Activated naive CD4-positive, alpha-beta T cell treated with Interleukin-2 at 50 U/mL for 16 hours (primary cell): ENCODE data around the gene ITGA4.

Experiments used
- DNase-seq: peaks from one replicate; pipeline ENCODE4 v3.0.0-alpha.2; 2020

The ITGA4 gene

DNA sequence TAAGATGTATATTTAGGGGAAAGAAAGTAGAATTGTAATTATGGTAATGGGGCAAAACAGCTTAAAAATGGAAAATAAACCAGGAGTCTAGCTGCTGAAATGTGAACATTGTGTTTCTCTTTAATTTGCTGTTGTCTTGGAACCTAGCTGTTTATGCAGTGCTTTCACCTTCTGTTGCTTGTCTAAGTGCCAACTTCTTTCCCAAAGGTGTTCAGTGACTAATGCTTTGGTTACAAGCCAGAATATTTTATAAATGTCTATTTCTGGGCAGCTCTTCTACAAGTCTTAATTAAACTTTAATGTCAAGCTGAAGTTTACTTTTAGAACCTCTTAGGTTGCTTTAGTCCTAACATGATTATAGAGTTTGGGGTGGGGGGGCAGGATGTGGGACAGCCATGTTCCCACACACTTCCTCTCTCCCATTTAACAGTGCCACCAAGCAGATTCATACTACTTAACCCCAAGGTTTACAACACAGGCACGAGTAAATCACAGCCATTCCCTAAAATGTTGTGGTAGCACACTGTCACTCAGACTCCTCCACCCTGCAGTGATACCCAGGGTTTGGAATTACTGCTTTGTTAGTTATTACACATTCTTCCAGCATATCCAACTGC, 60.6 kb downstream of the ITGA4 start:
- DNase-seq: peak; percentile 3

DNA sequence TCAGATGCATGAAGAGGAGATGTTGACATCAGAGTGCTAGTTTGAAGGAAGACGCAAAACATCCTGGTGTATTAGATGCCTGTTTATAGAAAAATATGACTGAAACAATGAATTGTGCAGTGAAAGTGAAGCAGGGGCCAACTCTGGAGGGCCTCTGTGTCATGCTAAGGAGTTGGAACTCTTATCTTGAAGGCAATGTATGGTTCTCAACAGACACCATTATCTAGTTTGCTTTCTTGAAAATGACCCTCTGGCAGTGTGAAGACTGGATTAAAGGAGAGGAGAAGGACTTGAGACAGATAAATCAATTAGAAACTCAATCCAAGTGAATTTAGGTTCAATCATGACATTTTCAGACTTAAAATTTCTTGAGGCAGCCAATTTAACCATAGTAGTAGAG, 63.1 kb downstream of the ITGA4 start:
- DNase-seq: no peak

DNA sequence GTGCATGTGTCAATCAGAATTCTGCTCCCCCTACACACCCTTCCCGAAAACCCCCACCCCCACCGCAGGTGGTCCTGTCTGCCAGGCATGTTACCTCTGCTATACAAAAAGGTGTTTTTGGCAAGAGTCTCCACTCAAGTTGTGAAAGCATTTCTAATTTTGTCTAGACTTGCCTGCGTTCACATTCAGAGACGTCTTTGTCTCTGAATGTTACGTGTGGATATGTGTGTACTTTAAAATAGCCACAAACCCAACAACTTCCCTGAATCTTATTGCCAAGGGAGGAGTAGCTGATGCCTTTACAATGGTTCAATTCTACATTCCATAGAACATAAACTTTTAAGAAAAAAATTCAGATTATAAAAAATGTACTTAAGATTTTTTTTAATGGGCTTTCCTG, 66.6 kb downstream of the ITGA4 start:
- no peak for DNase-seq

DNA sequence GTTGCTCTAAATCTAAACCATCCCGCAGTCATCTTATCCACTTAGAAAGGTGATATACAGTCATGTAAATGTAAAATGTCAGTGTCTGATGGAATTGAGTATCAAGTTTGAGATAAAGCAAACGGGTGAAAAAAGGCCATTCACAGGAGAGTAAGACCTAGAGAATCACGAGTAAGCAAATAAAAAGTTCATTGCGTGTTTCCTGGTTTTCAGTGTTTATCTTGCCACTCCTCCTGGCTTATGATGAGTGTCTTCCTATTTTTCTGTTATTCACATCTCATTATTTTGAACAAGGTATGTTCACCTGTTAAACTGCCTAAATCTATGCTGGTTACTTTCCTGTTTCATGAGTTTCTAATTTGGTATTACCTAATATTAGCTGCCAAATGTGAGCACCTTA, 68.8 kb downstream of the ITGA4 start:
- no peak for DNase-seq

DNA sequence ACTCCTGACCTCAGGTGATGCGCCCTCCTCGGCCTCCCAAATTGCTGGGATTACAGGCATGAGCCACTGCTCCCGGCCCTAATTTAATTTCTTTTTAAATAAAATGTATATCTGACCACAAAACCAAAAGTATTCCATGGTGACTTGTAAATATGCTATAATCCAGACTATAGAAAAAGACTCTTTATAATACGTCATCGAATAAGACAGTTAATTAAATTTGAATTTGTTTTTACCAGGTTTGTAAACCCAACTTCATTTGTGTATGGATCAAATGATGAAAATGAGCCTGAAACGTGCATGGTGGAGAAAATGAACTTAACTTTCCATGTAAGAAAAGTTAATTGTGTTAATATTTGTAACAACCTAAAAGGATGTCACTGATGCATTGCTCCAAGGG, 69.9 kb downstream of the ITGA4 start:
- no peak for DNase-seq

DNA sequence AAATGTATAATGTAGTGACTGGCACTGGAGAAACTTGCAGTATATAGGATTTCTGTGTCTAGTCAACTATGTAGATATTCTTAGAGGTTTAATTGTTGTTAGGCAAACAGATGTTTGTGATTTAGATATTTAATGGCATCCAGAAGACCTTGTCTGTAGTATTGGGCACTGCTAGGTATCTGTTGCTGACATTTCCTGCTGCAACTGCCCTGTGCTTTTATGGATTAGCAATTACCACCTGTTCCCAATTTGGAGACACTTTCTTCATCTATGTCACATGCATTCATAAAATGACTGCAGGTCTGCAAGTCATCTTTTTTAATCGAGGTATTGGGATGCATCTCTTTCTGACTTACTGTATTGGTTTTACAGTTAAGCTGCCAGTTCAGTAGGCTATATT, 71.3 kb downstream of the ITGA4 start:
- no peak for DNase-seq

DNA sequence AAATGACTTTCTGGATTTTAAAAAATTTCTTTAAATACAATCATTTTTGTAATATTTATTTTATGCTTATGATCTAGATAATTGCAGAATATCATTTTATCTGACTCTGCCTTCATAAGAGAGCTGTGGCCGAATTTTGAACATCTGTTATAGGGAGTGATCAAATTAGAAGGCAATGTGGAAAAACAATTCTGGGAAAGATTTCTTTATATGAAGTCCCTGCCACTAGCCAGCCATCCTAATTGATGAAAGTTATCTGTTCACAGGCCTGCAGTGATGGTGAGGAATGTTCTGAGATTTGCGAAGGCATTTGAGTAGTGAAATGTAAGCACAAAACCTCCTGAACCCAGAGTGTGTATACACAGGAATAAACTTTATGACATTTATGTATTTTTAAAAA, 79.5 kb downstream of the ITGA4 start:
- DNase-seq: no peak

DNA sequence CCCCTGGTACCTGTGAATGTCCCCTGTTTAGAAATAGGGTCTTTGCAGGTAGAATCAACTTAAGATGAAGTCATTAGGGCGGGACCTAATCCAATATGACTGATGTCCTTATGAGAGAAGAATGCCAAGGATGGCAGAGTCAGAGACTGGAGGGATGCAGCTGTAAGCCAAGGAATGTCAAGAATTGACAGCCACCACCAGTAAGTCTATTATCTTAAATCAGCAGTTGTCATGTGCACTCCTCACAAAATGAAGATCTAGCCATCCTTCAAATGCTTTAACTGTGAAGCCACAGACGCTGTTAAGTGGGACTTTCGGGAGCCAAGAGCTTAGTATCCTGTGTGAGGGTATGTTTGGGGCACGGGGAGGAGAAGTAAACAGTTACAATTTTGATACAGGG, 83.2 kb downstream of the ITGA4 start:
- no peak for DNase-seq

DNA sequence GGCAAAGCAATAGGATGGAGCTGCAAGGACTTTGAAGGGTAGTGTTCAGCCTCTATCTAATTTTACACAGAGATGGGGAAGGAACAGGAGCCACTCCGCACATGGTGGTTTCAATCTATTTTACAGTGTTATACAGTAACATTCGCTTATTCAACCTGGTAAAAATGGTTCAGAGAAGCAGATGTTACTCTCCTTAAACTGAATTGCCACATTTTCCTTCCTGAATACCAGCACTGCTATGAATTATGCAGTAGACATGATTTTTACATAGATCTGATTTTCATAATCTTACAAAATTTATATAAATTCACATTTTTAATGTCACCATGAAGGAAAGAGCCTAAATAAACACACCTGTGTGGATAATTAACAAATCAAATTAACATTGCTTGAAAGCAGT, 85.0 kb downstream of the ITGA4 start:
- DNase-seq: no peak

DNA sequence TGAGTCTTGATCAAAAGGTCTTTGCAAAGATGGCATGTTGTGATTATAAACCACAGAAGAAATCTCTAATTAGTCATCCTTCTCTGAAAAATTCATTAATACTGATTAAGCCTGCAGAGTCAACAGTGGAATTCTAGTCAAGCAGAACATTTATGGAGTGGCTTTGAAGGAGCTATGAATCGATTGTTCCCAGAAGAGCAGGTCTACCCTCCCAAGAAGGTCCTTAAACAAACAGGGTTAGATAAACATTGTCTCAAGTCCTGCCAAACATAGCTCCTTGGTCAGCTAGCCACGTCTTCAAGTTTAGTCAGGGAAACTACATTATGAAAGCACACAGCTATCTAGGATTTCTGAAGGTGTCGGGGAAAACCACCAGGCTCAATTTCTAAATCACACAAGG, 88.9 kb downstream of the ITGA4 start:
- no peak for DNase-seq

DNA sequence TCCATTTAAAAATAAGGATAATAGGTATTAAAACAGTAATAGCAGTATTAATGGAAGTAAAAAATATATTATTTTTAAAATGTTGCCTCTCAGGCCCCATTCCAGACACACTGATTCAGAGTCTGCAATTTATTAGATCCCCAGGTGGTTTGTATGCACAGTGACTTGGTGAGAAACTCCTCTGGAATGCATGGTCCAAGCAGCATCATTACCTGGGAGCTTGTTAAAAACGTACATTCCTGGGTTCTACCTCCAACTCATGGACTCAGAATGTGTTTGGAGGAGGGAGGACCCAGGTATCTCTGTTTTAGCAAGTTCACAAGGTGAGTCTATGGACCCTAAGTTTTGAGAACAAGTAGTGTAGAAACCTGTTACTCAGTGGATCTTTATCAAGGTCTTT, 95.6 kb downstream of the ITGA4 start:
- DNase-seq: no peak

DNA sequence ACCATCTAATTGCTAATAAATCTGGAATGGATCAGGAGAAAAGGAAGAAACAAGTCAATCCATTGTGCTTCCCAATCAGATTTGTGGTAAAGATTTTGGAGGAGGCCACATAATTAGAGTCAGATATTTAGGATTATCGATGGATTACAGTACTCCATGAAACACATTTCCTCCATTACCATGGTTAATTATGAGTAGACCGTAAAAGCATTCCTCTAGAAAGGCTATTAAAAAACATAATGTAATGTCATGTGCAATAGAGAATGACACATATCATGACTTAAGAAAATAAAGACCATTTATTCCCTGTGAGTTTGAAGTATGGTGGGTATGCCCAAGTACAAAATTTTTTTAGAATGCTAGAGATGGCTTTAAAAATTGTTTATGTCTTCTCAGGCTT, 96.1 kb downstream of the ITGA4 start:
- no peak for DNase-seq

DNA sequence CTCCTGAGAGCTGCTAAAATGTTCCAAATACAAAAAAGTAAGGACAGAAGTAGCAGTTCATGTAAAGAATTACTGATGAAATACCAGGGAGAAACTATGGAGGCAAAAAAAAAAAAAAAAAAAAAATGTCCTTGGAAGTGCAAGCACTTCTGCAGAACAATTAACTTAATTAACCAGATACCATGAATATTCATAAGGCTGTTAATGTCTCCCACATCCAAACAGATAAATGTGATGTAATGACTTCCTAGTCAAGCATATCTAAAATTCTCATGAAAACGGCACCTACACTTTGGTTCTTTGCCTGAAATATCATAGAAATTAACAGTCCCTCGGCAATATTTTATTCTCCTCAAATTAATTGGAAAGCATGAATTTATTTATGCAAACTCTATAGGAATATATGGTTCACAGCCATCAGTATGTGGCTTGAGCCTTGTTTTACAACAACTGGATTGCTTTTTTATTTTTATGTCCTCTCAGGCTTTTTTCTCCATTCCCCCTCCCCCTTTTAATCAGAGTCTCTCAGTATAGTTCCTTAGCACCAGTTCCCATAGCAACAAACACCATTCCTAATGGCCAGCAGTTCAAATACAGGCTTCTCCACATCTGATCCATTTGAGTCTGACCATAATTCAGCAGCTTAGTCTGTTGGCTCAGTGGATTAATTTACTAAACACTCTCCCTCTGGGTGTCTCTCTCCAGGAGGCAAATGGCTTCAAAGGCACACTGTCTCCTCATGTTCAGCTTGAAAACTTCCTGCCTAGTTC, 97.1 kb downstream of the ITGA4 start:
- no peak for DNase-seq

DNA sequence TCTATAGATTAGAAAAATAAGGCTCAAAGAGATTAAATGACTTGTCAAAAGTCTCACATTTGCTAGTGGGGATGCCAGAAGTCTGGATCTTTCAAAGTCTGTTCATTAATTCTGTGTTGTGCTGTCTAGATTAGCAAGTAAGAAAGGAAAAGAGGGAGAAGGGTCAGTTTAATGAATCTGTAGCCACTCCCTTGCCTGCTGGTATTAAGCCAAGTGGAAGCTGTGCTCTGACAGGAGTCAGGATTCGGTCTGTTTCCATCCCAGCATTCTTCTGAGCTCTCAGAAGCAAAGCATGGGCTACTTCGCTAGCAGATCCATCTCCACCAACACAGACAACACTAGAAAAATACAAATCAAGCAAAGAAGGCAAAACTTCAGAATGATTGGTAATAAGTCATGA, 101.2 kb downstream of the ITGA4 start:
- no peak for DNase-seq

DNA sequence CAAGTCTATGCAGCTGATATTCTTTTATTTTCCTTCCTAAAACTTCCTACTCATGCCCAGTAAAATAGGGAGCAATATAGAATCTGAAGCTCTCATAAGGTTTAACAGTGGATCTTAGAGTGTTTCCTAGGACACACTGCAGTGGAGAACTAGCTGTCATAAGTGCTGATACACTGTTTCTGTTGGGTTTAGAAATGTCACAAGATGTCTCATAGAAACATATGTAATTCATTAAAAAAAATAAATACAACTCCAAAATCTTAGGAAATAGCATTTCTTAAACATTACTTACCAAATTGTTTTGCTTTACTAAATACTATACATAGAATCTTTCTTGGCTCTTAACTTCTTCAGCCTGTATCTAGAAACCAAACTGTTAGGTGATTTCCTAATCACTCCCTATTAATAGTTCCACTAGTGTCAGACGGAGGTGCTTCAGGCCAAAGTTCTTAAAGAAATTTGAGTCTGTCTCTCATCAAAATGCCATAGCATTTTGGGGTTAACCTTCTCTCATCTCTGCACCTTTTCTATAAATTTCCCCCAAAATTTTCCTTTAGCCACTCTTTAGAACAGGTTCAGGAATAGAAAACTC, 106.0 kb downstream of the ITGA4 start:
- no peak for DNase-seq

DNA sequence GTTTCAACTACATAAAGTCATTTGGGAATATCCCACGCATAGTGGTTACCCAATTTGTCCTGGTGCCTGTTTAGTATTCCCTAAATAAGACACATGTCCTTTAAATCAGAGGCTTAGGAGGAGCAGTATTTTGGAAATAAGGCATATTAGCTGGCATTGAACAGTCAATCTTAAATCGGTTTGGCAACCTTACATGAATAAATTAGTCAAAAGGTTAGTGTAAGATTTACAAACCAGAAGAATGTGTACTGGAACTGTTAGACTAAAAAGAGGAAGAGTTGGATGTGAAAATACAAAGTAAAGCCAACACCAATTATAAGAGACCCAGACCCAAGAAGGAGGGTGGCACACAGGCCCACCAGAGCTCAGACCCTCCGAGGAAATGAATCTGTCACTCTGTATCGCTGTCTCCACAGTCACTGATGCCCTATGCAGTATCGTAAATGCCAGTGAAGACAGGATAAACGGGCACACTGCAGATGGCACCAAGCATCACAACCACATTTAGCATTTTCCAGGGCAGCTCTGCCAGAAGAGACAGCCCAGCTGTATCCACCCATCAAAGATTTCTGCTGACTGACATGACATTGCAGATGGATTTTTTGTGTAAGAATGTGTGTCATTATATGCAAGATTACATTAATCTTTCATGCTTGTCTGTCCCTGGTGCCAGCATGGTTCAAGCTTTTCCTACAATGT, 109.3 kb downstream of the ITGA4 start:
- DNase-seq: no peak

DNA sequence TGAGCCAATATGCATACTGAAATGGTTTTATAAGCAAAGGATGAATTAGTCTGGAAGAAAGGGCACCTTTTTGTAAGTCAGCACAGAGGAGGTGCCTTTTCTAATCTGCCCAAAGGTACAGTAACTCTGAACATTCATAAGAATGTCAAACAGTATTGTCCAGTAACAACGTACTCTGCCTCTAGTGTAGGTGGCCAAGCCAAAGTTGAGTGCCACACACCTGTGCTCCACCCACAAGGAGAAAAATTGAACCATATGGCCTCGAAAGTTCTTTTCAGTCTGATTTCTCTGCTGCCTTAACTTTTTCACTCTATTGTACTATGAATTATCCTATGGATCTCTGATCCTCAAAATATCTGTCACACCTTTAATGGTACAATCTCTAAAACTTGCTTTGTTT, 112.9 kb downstream of the ITGA4 start:
- DNase-seq: no peak

DNA sequence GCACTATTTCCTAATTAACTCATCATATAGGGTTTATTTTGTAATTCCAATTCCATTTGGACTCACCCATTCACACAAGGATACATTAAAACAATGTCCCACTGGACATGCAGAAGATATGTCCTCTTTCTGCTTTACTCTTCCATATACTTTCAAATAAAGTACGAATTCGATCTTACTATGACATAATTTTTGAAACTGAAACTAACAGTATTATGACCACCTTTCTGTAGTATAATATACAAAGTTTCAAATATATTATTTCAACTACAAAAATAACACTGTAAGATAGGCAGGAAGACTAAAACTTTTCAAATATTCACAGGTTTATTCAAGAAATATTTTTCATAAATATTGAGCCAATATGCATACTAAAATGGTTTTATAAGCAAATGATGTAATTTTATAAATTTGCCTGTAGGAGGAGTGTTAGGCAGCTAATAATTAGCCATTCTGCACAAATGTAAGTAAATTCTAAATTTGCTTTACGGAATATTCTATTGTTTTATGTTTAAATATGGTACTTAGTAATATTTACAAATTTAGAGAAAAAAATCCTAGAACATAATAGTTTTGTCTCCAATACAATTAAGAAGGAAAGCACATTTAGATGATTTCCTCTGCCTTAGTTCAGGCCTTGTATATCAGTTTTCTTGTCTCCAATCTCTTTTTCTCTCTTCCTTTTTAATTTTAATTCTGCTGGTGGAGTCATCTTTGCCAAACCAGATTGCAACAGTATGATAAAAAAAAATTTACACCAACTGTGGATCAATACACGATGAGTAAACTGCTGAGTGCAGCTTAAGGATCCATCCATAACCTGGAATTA, 113.9 kb downstream of the ITGA4 start:
- no peak for DNase-seq

DNA sequence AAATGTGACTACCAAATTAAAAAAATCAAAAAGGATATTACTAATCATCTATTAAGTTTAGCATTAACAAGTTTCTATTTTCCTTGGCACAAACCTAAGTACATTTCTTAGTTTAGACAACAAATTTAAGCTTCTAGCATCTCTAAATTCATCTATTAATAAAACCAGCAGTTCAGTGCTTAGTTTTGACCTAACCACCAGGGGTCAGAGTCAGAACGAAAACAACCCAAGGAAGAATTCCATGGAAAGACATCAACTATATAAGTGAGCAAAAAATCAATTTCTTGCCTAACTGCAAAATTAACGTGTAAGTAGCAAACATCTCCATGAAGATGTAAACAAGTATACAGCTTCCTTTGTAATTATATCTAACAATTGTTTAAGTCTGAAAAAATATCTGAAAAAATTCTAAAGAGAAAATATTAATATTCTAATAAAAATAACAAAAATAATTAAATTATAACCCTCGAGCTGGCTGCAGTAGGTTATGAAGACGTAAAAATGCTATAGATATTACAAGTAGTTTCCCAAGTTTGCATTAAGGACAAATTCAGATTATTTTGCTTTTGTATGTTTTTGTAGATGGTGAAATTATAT, 116.1 kb downstream of the ITGA4 start:
- no peak for DNase-seq

DNA sequence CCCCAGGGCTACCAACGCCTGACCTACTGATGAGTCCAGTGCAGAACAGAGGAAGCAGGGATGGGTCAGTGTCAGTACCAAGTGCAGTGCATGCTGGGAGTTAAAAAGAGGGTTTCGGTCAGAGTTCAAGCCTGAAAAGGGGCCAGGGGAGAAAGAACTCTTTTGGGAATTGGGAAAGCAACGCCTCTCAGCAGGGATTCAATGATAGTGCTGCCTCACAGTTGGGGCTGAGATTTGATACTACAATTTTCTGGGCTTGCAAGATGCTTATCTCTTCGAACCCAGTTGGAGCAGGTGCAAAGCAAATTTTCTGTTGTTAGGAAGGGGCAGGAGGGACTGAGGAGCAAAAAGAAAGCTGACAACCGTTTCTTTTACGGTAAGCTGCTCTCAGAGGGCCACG, 117.1 kb downstream of the ITGA4 start:
- DNase-seq: no peak

DNA sequence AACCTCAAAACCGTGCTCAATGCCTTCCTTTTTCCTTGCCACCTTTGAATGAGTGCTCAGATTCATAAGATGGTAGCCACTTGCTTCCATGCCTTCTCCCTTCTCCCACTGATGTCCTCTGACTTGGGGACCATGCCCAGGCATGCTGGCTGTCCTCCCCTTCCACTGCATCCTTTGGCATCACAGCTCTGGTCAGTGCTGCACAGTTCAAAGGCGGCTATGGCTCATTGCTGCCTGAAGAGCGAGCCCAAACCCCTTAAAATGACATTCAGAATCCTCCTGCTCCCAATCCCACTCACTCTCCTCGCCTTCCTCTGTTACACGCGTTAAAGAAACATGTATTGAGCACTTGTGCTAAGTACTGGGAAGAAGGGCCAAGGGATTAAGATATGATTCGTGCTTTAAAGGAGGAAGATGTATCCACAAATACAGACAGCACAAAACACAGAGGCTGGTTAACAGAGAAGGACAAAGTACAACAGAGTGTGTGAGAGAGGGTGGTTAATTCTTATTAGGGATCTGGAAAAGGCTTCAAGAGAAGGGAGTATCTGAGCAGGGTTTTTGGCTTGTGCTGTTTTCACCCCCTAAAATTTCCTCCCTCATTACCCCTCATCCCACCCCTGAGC, 118.0 kb downstream of the ITGA4 start:
- no peak for DNase-seq

DNA sequence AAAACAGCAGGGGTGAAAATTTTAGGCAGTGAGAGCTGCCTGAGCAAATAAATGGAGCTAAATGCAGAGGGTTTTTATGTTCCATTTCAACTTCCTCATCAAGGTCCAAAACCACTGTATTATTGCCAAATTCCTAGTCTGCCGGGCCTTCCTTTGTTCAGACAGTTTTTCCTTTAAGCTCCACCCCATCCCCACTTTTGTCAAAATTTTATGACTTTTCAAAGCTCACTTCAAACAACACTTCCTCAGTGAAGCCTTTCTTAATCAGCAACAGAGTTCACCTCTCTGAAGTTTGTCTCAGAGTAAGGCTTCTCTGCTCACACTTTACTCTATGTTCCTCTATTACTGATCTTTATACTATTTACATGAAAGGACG, 118.5 kb downstream of the ITGA4 start:
- DNase-seq: no peak
